AG04450 (cell line): ENCODE results near the gene SYTL3. TPM values are rescaled to one million over a fixed set of nuclear protein-coding genes. Genes with fewer than 3 reads are reported as not detected.

Source experiments
- CTCF ChIA-PET: fragments of 300-600, 350-600 bp; formaldehyde crosslinking; extraction: SDS; loops from one replicate; lab custom pipeline; 2022; ENCODE audit warnings: antibody characterized with exemption, inconsistent platforms; lab: Charles Lee
- POLR2A ChIA-PET: fragments of 350-600 bp; formaldehyde crosslinking; extraction: SDS; loops from one replicate; lab custom pipeline; 2021; ENCODE audit warnings: antibody characterized with exemption, inconsistent platforms; lab: Yijun Ruan, JAX
- DNase-seq: peaks from one replicate; pipeline ENCODE4 v3.0.0-alpha.2; 2011; ENCODE audit warnings: low read depth, low spot score
- H3K27ac ChIP-seq: one replicate; pipeline ENCODE4 v1.5.1; 2012; ENCODE audit warnings: low read depth, low read length, control low read depth
- H3K27me3 ChIP-seq: one replicate; pipeline ENCODE4 v1.6.0; 2012; ENCODE audit warnings: low read length; ENCODE audit not compliant: control insufficient read depth, insufficient read depth
- H3K4me3 ChIP-seq: 2 replicates; pipeline ENCODE4 v1.5.1; 2011; ENCODE audit warnings: mild to moderate bottlenecking, low read depth, low read length, control low read depth
- H3K9me3 ChIP-seq: 2 replicates; pipeline ENCODE4 v1.5.1; 2012; ENCODE audit warnings: low read length; ENCODE audit not compliant: control insufficient read depth, insufficient read depth
- CTCF ChIP-seq: IDR thresholded peaks from 2 replicates; pipeline ENCODE4 v1.5.1; 2011; ENCODE audit warnings: low read depth, low read length, control low read depth, inconsistent platforms
- polyA plus RNA-seq: library from polyadenylated mRNA; depleted of rRNA; stranded (reverse); fragments of >200 nt; gene quantifications from 2 replicates; pipeline ENCODE4 v1.2.3, GENCODE V29; 2011

Gene SYTL3
- polyA plus RNA-seq, 1 experiment, result 1.6 TPM

- Histone ChIP-seq H3K4me3 (no peak overlapping the region), H3K27me3 (no peaks in the 10 kb centered on the region), H3K9me3 (no peaks in the 10 kb centered on the region), H3K27ac (no peak overlapping the region)
- POLR2A ChIA-PET, result no interaction called here
- no peak for TF ChIP-seq CTCF
- DNase-seq, result no peak
- CTCF ChIA-PET, result no interaction called here
These were observed 111.9 kb downstream of the SYTL3 start for GRCh38 chr6:158761746-158762145.

- DNase-seq, result no peak
- ChIA-PET CTCF (no interaction called here), POLR2A (interaction anchor here (0.6 kb wide), 1 partner anchor 63 kb away, joined by 3 read pairs; no protein-coding TSS in a partner anchor)
- no peak overlapping the region for H3K27ac ChIP-seq
- no peak overlapping the region for H3K4me3 ChIP-seq
- no peaks in the 10 kb centered on the region for H3K9me3 ChIP-seq
- no peaks in the 10 kb centered on the region for H3K27me3 ChIP-seq
- TF ChIP-seq CTCF, result no peak
These were observed 113.1 kb downstream of the SYTL3 start for GRCh38 chr6:158762787-158763433.

GRCh38 chr6:158763434-158764182, 113.8 kb downstream of the SYTL3 start:
- no peak for DNase-seq
- ChIA-PET CTCF (no interaction called here), POLR2A (interaction anchor here (0.6 kb wide), 1 partner anchor 63 kb away, joined by 3 read pairs; no protein-coding TSS in a partner anchor)
- Histone ChIP-seq H3K9me3 (no peaks in the 10 kb centered on the region), H3K4me3 (no peak overlapping the region), H3K27ac (no peak overlapping the region), H3K27me3 (no peaks in the 10 kb centered on the region)
- no peak for TF ChIP-seq CTCF

- TF ChIP-seq CTCF, result no peak
- POLR2A ChIA-PET, result no interaction called here
These were observed 114.5 kb downstream of the SYTL3 start for GRCh38 chr6:158764183-158764849.

GRCh38 chr6:158764926-158765325, 115.1 kb downstream of the SYTL3 start:
- no peak for TF ChIP-seq CTCF
- POLR2A ChIA-PET, result interaction anchor here (0.6 kb wide), 1 partner anchor 59 kb away, joined by 3 read pairs; no protein-coding TSS in a partner anchor
- CTCF ChIA-PET, result no interaction called here

More at GRCh38 chr6:158764183-158764849, 114.5 kb downstream of the SYTL3 start:
- no peak overlapping the region for H3K4me3 ChIP-seq
- H3K27ac ChIP-seq, result no peak overlapping the region
- H3K9me3 ChIP-seq, result no peaks in the 10 kb centered on the region
- CTCF ChIA-PET, result no interaction called here
- no peaks in the 10 kb centered on the region for H3K27me3 ChIP-seq
- no peak for DNase-seq

More at GRCh38 chr6:158764926-158765325, 115.1 kb downstream of the SYTL3 start:
- Histone ChIP-seq H3K9me3 (no peaks in the 10 kb centered on the region), H3K27ac (no peak overlapping the region), H3K4me3 (no peak overlapping the region), H3K27me3 (no peaks in the 10 kb centered on the region)
- no peak for DNase-seq
